Measurements from ENCODE around the gene CXCR2. TPM values are rescaled to one million over a fixed set of nuclear protein-coding genes. Genes with fewer than 3 reads are reported as not detected.

The CXCR2 gene
- total RNA-seq, 6 experiments from 2014 or later = 0.81 to 2.6 (median 1.2) TPM

DNA sequence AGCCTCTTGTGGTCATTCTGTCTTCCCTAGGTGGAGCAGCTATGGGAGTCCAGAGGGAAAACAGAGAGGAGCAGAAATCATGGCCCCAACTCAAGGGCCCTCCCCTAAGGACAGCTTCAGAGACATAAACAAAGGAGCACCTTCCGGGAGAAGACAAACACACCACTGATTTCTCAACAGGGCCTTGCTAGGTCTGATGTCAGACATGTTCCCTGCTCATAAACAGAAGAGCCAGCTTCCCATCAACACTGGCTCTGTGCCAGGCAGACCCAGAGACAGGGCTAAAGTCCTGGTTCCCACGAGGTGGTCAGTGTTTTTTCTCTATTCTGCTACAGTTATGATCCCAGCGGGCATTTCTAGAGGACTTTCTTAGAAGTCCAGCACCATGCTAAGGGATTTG, 19.3 kb downstream of the CXCR2 start:
- Histone ChIP-seq H3K4me1 (no peaks in the 10 kb centered on the region), H3K9me3 (no peaks in the 10 kb centered on the region), H3K27me3 (no peaks in the 10 kb centered on the region), H3K36me3 (no peaks in the 10 kb centered on the region), H3K27ac (no peak overlapping the region), H3K4me3 (no peak overlapping the region)
- intact Hi-C loops (cut with DNase I) = no loop called here
- WGBS (ENCODE audit: insufficient coverage, low coverage, low lambda C conversion rate, missing lambda C conversion rate) = 40% methylated on average over 3 of the region's 3 CpGs
- TF ChIP-seq CTCF (IDR thresholded peaks at IDR 0.05) (no peak), POLR2A (IDR thresholded peaks at IDR 0.05) (no peak)
- DNase-seq (peak in 2 of 3 donors; percentile 54 to 63), ATAC-seq (peak; percentile 32 to 49 (median 37))

DNA sequence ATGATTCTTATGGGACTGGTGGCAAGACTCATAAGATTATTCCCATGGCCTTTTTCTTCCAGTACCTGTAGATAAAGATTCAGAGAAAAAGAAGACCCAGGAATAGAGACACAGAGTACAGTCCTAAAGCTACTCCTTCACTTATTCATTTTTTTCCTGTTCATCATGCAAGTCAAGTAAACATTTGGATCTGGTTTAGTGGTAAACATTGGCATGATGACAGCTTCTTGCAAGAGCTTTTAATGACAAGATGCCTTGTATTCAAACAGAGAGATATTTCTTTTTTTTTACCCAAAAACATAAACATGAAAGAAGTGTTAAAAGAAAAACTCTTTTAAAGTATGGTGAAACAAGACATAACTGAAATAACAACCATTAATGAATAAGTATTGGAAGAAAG, 20.2 kb downstream of the CXCR2 start:
- intact Hi-C loops (cut with DNase I) = no loop called here
- Histone ChIP-seq H3K27me3 (no peaks in the 10 kb centered on the region), H3K4me1 (no peaks in the 10 kb centered on the region), H3K4me3 (no peak overlapping the region), H3K9me3 (no peaks in the 10 kb centered on the region), H3K27ac (no peak overlapping the region), H3K36me3 (no peaks in the 10 kb centered on the region)
- ATAC-seq (no peak), DNase-seq (no peak)
- TF ChIP-seq CTCF (IDR thresholded peaks at IDR 0.05) (no peak), POLR2A (IDR thresholded peaks at IDR 0.05) (no peak)

- Histone ChIP-seq H3K27ac (no peak overlapping the region), H3K4me3 (no peak overlapping the region), H3K9me3 (no peaks in the 10 kb centered on the region), H3K36me3 (no peaks in the 10 kb centered on the region), H3K27me3 (no peaks in the 10 kb centered on the region), H3K4me1 (no peaks in the 10 kb centered on the region)
- ATAC-seq (no peak), DNase-seq (no peak)
- intact Hi-C loops (cut with DNase I) = no loop called here
- WGBS (ENCODE audit: insufficient coverage, low coverage, low lambda C conversion rate, missing lambda C conversion rate) = 45% methylated on average over 5 of the region's 5 CpGs
- no peak for TF ChIP-seq POLR2A (IDR thresholded peaks at IDR 0.05)
- no peak for TF ChIP-seq CTCF (IDR thresholded peaks at IDR 0.05)
Observed at GRCh38 chr2:218149098-218149497, 23.3 kb downstream of the CXCR2 start.

- no peaks in the 10 kb centered on the region for H3K4me1 ChIP-seq
- intact Hi-C loops (cut with DNase I) = no loop called here
- 53% methylated on average over 5 of the region's 5 CpGs for WGBS (ENCODE audit: insufficient coverage, low coverage, low lambda C conversion rate, missing lambda C conversion rate)
- H3K9me3 ChIP-seq = no peaks in the 10 kb centered on the region
- no peak overlapping the region for H3K27ac ChIP-seq
- DNase-seq = no peak
- H3K36me3 ChIP-seq = no peaks in the 10 kb centered on the region
- ATAC-seq = no peak
- TF ChIP-seq CTCF (IDR thresholded peaks at IDR 0.05) = no peak
- TF ChIP-seq POLR2A (IDR thresholded peaks at IDR 0.05) = no peak
- H3K4me3 ChIP-seq = no peak overlapping the region
- H3K27me3 ChIP-seq = no peaks in the 10 kb centered on the region
Observed at GRCh38 chr2:218149848-218150440, 24.1 kb downstream of the CXCR2 start.

DNA sequence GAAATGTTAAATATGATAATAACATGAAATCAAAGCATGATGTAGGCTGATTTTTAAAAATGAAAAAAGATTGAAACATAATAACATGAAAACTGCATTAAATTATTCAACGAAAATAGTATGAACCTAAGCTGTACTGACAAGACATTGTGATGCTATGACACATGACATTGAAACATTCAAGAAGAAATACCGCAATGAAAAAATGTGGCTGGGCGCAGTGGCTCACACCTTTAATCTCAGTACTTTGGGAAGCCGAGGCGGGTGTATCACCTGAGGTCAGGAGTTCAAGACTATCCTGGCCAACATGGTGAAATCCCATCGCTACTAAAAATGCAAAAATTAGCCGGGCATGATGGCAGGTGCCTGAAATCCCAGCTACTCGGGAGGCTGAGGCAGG, 26.3 kb downstream of the CXCR2 start:
- Histone ChIP-seq H3K36me3 (no peaks in the 10 kb centered on the region), H3K4me1 (no peaks in the 10 kb centered on the region), H3K27me3 (no peaks in the 10 kb centered on the region), H3K27ac (no peak overlapping the region), H3K4me3 (no peak overlapping the region), H3K9me3 (no peaks in the 10 kb centered on the region)
- WGBS (ENCODE audit: insufficient coverage, low coverage, low lambda C conversion rate, missing lambda C conversion rate) = 74% methylated on average over 6 of the region's 8 CpGs
- no peak for ATAC-seq
- no peak for TF ChIP-seq CTCF (IDR thresholded peaks at IDR 0.05)
- DNase-seq = no peak
- intact Hi-C loops (cut with DNase I) = no loop called here
